ENCODE measurements around the gene SELENBP1.

GRCh38 chr1:151406176-151406575 is 33.7 kb upstream of the SELENBP1 start:
- no peak for TF ChIP-seq CREB1 (IDR thresholded peaks at IDR 0.05; ENCODE audit: low read depth)
- no peak for TF ChIP-seq MAX (IDR thresholded peaks at IDR 0.05)
- no peak for TF ChIP-seq REST (IDR thresholded peaks at IDR 0.05; ENCODE audit: low read depth)
- no peak for TF ChIP-seq EGR1 (IDR thresholded peaks at IDR 0.05)
- no peak for TF ChIP-seq TCF12 (IDR thresholded peaks at IDR 0.05; ENCODE audit: low read depth)
- TF ChIP-seq RAD21 (IDR thresholded peaks at IDR 0.05; ENCODE audit: low read depth): no peak
- TF ChIP-seq NFIC (IDR thresholded peaks at IDR 0.05): no peak
- TF ChIP-seq USF1 (IDR thresholded peaks at IDR 0.05): no peak
- no peak for TF ChIP-seq TAF1 (IDR thresholded peaks at IDR 0.05; ENCODE audit: low read depth)
- no peak for TF ChIP-seq TEAD4 (IDR thresholded peaks at IDR 0.05)
- no peak for TF ChIP-seq CEBPB (IDR thresholded peaks at IDR 0.05)
- TF ChIP-seq EP300 (IDR thresholded peaks at IDR 0.05; ENCODE audit: borderline replicate concordance): no peak
